ENCODE data around the gene DCTD.

Gene DCTD

DNA sequence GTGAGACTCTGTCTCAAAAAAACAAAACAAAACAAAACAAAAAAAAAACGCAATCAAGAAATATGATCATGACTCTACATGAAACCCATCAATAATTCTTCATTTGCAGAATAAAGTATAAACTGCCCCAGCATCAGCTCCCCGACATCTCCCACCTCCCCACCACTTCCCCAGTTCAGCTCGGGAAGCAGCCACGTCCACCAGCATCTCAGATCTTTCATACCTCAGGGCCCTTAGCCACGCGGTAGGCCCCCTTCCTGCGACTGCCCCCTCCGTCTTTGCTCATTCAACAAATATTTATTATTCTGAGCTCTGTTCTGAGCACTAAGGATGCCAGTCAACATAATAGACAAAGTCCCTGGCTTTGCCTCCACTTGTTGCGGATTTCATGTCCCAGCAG is 45.6 kb downstream of the DCTD start:
- no peak for DNase-seq (ENCODE audit: low read depth)

DNA sequence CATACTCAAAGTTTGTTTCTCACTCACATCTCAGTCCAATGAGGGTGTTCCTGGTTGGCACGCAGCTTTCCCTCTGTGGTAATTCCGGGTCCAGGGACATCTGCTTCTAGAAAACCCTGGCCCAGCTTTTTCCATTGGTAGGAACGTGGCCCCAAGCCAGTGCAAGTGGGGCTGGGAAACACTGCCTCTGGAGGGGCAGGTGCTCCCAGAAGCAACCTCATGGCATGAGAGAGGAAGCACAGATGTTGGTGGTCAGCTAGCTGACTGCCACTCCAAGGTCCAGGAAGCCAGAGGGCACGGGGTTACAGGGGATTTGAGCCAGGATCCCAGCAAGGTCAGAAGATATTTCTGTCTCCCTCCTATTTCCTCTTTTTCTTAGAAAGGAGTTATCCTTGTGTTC is 47.5 kb downstream of the DCTD start:
- no peak for DNase-seq (ENCODE audit: low read depth)

DNA sequence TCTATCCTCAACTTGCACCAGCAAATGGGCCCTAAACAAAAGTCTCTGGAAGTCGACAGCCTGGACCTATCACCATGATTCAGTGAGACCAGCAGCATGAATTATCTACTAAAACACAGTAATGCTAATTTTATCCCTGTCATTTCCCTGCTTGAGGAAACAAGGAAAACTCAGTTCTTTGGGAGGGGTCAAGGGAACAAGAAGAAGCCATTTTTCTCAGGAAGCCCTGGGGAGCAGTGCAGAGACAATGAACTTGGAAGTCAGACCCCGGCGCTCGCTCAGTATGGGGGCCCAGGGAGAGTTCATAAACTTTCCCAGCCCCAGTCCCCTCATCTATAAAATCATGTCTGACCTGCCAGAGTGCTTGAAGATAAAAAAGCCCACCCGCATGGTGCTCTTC is 50.4 kb downstream of the DCTD start:
- no peak for DNase-seq (ENCODE audit: low read depth)

DNA sequence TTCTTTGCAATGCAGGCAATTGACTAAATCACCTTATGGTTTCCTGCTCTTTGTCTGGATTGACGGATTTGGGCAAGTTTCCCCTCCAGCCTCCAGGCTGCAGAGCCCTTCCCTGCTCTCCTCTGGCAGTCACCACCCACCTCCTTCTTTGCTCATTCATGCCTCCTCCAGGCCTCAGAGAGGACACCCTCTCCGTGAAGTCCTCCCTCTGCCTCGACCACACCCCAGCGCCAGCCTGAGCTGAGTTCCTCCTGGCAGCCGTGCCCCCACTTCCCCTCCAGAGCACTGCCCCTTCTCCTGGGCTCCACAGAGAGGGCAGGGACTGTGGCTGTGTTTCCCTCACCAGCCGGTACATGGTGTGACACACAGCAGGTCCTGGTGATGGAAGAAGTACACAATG is 53.7 kb downstream of the DCTD start:
- DNase-seq (ENCODE audit: low read depth), result no peak

DNA sequence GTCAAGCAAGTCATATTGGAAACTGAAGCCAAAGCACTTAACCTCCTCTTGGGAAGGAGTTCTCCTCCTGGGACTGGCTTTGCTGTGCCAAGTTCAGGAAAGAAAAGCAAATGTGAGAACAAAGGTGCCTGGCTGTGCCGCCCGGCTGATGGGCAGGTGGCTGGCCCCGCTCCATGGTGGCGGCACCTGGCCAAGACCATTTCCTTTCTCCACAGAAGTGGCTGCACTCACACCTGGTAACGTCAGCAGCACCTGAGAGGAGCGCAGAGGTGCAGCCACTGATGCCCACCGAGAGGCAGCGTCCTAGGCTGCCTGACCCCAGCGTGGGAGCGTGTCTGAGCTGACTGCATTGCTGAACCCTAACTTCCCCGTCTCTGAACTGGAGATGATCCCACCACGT is 54.3 kb downstream of the DCTD start:
- DNase-seq (ENCODE audit: low read depth), result no peak

DNA sequence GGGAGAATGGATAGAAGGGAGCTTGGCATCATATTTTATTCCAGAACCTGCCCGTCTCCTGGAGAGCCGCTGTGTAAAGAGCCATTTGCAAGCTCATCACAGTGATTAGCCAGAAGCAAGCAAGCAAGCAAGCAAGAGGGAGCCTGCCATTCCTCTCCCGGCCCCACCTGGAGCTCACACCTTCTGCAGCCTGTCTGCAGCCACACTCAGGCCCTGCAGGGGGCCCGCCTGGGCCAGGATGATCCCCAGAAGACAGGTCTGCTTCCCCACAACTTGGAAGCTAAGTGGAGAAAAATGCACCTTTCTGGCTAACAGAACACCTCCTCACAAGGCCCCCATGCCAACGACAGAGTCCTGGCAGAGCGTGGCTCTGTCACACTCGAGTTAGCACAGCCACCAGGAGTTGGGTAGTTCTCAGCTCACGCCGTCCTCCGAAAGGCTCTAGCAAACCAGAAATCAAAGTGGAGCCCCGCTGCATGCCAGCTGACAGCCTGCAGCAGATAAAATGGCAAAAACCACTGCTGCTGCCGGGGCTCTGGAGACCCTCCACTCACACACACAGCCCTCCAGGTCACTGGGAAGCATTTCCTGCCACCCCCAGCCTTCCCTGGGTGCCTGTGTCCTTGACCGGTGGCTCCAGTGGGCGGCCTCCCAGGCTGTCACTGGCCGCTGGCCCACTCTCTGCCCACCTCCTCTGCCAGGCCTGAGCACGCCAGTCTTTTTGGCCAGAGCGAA is 54.9 kb downstream of the DCTD start:
- no peak for DNase-seq (ENCODE audit: low read depth)

DNA sequence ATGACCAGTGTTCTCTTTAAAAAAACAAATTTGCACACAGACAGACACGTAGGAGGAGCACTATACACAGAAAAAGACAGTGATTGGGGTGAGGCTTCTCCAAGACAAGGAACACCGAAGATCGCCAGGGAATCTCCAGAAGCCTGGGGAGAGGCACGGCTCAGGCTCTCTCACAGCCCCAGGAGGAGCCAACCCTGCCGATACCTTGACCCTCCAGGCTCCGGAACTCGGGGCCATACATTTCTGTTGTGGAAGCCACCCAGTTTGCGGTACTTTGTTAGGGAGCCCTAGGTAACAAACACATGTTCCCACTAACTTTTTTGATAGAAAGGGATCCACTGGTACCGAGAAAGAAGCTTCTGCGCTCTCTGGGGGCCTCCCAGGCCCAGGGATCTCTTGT is 55.8 kb downstream of the DCTD start:
- no peak for DNase-seq (ENCODE audit: low read depth)

DNA sequence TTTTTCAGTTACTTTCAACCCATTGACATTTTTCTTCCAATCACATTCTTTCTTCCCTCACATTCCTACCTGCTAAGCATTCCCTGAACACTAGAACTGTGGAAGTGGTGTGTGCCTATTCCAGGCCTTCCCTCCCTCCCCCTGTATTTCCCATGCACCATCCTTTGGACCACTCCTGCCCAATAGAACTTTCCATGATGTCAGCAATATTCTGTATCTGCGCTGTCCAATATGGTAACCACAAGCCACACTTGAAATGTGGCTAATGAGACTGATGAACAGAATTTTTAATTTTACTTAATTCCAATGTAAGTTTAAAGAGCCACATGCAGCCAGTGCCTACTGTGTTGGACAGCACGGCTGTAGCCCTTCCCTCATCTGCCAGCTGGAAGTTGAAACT is 57.5 kb downstream of the DCTD start:
- no peak for DNase-seq (ENCODE audit: low read depth)

DNA sequence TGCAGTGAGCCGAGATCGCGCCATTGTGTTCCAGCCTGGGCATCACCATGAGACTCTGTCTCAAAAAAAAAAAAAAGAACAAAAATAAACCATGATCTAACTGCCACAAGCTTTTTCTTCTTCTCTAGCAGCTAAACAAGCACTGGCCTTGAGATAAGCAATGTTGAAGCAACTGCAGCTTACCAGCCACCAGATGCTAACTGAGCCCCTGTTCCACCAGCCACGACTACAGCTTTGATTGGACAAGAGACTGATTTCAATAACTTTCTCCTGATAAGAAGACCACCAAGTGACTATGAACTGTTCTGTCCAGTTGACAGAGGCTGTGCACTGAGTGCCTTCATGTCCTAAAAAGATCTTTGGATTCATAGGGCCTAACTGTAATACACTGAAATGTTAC is 58.5 kb downstream of the DCTD start:
- no peak for DNase-seq (ENCODE audit: low read depth)

DNA sequence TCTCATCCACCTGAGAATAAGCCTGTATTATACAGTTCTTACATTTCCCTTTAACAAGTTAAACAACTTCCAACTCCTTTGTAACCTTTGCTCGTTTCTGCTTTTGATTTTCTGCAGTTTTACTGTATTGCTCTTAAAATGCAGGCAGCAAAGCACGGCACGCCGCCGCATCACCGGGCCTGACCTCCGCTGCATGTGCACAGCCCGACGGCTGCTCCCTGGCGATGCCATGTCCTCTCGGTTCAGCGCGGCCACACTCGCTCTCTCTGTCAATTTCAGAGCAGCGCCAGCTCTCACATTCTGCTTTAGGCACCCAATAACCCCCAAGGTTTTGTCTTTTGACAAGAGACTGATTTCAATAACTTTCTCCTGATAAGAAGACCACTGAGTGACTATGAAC is 60.3 kb downstream of the DCTD start:
- no peak for DNase-seq (ENCODE audit: low read depth)

DNA sequence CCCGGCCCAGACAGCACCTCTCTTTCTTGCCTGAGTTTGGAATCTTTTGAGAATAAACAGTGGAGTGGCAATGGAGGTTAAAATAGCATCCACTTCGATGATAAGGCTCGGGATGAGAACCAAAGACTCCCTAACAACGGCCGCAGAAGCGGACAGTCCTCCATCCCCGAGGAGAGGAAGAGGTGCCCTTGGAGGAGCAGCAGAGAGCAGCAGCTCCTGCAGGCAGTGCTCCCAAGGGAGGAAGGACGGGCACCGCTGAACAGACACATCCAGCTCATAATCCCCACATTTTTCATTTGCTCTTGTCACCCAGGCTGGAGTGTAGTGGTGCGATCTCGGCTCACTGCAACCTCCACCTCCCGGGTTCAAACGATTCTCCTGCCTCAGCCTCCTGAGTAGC is 61.3 kb downstream of the DCTD start:
- DNase-seq (ENCODE audit: low read depth), result no peak

DNA sequence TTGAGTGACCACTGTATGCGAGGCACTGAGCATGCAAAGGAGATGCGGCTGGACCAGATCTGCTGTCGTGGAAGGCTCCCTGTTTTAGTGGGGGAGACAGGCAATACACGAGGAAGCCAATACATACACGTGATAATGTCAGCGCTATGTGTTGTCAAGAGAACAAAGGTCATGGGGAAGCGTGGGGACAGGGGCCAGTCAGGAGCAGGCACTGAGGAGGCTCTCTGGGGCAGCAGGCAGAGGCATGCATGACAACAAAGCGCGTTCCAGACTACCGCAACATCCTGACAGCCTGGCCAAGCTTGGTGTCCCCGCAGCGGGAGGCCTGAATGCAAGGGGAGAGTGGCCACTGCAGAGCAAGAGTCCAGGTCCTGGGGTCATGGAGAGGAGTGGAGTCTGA is 61.9 kb downstream of the DCTD start:
- DNase-seq (ENCODE audit: low read depth), result no peak

DNA sequence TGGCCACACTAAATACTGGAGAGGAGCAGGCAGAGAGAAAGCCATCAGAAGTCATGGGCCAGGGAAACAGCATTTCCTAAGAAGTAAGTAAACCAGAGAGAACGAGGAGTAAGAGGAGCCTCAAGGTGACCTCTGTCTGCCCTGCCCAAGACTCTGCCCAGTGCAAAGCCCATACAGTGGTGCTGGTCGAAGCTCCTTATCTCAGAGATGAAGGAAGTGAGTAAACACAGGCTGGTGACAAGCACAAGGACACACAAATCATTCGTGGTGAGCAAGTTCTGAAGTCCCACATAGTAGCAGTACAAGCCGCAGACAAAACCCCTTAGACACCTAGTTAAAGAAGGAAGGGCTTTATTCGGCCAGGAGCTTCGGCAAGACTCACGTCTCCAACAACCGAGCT is 62.7 kb downstream of the DCTD start:
- DNase-seq (ENCODE audit: low read depth), result no peak

DNA sequence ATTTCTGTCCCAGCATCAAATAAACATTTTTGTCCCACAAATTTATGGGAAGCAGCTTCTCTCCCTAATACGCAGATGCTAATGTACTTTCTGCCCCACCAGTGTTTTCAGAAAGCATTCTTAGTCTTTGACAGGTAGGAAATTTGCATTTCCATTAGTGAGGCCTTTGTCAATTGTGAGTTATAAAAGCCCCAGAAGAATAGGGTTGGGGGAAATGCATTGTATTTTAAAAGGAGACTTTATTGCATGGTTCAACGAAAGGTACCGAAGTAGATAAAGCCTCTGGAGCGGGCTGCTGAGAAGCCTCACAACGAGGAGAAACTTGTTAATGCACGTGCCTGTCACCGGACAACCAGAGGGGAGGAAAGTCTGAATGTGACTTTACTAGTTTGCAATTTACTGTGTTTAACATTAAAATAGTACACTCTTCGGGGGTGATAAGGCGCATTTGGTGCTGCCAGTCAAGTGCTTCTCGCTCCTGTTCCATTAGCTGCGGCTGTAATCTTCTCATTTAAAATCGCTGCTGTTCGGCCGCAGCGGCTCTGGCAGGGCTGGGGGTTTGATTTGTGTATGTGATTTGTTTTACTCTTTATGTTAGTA is 63.4 kb downstream of the DCTD start:
- no peak for DNase-seq (ENCODE audit: low read depth)

DNA sequence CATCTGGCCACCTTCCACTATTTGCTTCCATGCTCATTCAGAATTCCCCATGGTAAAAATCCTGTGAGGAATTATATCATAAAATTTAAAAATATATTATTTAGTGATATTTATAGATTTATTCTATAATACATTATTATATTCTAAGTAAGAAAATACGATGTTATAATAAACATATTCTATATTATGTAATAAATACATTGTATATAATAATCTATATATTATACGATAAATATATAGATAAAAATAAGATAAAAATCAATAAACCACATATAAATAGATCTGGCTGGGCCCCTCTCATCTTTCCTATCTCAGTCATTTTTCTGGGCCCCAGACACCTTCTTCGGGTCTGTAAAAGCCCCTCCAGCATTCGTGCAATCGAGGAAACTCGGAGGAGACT is 68.5 kb downstream of the DCTD start:
- no peak for DNase-seq (ENCODE audit: low read depth)

DNA sequence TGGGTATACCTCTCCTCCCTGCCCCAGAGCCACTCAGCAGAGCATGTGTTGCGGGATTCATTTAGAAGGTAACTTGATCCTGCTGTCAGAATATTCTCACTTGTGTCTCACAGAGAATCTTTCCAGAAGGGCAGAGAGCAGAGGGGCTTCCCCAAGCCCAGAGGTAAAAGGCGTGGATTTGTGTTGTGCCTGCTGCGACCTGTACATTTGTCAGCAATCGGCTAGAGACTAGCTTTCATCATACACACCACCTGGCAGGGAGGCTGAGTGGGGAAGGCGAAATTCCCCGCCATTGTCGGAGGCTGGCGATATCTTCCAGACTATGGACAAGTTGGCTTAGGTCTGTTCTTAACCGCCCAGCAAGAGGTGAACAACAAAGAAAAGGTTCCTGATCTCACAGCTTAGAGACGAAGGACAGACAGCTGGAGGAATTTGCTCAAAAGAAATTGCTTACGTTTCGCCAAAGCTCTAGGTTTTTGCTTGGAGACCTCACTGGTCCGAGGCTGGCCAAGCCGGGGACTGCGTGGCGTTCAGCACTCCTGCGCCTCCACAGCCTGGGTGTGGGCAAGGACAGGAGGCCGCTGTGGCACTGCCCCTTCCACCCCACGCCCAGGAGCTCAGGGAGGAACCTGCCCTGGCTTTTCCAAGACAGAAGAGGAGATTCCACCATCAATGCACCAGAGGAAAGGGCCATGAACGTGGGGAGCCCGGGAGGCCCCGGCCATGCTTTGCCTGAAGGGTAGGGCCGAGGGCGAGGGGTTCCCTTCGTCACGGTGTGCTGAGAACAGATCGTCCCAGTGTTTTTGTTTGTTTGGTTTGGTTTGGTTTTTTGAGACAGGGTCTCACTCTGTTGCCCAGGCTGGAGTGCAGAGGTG is 69.4 kb downstream of the DCTD start:
- no peak for DNase-seq (ENCODE audit: low read depth)

DNA sequence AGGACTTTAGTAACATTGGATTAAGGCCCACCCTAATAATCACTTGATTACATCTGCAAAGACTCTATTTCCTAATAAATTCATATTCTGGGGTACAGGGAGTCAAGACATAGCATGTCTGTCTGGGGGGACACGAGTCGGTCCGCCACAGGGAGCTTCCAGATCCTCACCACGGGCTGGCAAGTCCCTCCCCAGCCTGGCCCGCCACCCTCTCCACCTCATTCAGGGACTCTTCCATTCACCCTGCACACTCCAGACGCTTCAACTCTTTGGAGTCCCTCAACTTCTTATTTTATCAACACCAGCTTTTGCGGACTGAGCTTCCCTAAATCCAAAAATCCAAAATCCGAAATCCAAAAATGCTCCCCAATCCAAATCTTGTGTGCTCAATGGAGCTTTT is 71.2 kb downstream of the DCTD start:
- DNase-seq (ENCODE audit: low read depth), result no peak

DNA sequence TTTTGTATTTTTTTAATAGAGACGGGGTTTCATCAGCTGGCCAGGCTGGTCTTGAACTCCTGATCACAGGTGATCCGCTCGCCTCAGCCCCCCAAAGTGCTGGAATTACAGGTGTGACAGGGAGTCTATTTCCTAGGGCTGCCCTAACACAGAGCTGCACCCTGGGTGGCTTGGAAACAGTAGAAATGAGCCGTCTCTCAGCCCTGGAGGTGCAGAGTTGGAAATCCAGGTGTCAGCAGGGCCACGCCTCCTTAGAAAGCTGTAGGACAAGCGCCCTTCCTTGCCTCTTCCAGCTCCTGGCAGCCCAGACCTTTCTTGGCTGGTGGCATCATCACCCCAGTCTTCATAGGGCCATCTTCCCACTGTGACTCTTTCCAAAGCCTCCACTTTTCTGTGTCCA is 71.6 kb downstream of the DCTD start:
- DNase-seq (ENCODE audit: low read depth), result no peak

DNA sequence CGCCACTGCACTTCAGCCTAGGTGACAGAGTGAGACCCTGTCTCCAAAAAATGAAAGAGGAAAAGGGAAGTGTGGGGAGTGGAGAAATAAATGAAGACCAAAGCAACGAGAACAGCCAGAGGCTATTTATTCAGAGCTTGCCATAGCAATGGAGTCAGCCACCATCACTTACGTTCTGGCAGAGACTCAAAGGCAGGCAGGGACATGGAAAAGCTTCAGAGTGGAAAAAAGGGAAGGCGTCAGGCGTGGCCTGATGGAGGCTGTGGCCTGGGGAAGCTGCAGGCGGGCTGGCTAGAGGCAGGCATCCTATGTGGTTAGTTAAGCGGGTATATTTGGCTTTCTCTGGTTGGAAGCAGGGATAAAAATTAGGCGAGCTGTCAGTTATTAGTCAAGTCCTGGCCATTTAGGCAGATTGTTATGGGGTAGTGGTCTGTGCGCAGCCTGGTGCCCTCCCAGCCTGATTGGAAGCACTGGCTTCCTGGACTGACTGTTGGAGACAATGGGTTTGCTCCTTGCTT is 73.3 kb downstream of the DCTD start:
- DNase-seq (ENCODE audit: low read depth), result no peak

DNA sequence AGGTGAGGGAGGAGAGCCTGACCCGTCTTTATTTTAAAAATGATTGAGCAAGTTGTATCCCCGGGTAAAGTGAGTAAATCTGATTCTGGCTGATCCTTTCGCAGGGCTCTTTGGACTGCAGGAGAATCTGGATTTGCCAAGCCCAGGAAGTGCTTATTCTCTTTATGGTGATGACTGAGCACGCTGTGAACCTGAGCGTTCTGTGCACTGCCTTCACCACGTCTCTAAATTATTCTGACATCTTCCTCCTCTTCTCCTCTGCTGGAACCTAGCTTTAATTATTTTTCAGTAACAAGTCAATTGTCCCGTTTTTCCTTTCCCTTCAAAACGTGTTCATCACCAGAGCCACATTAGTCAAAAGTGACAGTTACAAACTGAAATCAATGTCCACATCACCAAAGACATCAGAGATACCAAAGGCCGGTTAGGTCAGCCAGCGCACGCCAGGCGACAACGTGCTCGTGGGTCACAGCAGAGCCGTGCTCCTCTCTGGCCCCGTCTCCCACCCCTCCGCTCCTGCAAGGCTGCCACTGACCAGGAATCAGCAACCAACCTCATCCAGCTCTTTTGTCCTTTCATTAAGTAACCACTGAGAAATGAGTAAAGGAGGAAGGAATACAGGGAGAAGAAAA is 74.3 kb downstream of the DCTD start:
- DNase-seq (ENCODE audit: low read depth), result no peak

DNA sequence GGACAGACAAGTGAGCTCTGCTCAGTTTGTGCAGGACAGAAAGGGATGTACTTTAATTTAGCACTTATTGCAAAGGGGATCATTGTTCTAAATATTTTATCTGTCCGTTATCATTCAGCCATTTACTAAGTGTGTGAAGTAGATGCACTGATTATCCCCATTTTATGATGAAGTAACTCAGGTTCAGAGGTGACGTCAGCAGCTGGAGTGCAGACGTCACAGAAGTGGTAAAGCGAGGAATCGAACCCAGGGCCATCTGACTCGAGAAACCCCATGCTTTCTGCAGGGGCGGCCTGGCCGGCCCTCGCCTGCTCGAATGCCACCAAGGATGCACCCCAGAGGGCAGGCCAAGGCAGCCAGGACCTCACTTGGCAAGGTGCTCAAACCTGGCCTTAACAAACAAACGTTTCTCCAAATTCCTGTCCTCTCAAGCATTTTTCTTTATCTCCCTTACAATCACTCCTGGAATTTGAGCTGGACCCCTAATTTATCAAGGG is 75.0 kb downstream of the DCTD start:
- DNase-seq (ENCODE audit: low read depth), result no peak

DNA sequence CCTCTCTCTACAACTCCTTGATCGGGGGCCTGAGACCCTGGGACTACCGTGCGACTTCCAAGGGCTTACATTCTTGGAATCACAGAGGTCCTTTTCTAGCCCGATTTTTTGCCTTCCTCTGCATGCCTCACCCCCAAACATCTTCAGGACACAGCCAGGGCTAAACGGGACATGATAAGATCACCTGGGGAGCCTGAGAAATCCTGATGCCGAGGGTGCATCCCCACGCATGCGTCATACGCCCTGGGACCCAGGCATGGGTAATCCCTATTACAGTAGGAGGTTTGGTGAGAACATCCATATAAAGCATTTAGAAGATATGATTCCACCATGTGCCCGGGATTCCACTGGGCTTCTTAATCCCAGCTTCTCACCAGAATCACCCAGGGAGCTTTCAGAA is 77.1 kb downstream of the DCTD start:
- no peak for DNase-seq (ENCODE audit: low read depth)
